Kidney tubule cell (primary cell): ENCODE data around the gene UCP1.
A peak's percentile ranks its signal among the peaks of the same experiment; 100 is the strongest.

Experiments used
- DNase-seq: peaks from one replicate; pipeline ENCODE4 v3.0.0-alpha.2; 2018; ENCODE audit warnings: low spot score

The UCP1 gene

DNA sequence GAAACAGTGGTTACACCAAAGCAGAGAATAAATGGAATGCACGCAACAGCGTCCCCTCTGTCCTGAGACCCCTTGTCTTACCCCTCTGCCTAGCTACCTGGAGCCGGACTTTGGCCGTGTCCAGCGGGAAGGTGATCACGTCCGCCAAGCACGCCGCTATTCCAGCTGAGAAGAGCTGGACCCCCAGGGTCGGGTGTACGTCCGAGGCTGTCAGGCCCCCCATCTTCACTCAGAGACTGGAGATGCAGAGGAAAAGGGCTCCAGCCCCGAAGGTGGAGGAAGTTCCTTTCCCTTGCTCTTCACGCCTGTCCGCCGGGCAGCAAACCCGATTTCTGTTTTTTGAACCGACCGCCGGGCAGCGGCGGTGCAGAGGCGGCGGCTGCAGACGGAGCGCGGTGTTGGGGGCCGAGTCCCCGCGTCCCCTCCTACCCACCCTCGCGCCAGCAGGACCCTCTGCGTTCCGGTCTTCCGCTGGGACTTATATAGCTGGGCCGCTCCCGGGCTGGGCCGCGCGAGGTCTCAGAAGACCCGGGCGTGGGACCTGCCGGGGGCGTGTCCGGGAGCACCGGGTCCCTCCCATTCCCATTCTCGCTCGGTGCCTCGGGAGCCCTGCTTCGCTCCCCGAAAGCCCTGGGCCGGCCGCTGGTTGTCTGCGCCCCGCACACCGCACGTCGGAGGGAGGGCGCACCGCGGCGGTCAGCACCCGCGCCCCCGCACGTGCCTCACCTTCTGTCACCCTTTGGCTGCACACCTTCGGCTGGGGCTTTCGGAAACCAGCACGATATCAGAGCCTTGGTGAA is at the start of gene UCP1:
Gene UCP1 (minus strand): TSS at position 455 of the 800 bp plus-strand sequence. CDS start 232 bp downstream, at position 223.
- peak; percentile 13 for DNase-seq

GRCh38 chr4:140617499-140618248 is 48.9 kb upstream of the UCP1 start:
- no peak for DNase-seq

DNA sequence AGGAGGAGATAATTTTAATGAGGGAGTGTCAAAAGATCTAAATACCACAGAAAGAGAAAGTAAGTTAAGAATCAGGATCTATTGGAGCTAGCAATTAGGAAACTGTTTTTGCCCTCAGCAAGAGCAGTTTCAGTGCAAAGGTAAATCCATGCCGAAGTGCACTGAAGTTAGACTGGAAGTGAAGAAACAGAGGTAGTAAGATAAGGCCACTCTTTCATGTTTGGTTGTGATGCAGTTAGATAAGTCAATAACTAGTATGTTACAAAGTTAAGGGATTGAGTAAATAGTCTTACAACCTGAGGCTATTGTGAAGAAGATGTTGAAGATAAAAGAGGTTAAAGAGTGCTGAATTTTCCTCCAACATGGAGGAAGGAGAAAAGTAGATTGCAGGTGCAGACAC is 46.7 kb upstream of the UCP1 start:
- DNase-seq: no peak

DNA sequence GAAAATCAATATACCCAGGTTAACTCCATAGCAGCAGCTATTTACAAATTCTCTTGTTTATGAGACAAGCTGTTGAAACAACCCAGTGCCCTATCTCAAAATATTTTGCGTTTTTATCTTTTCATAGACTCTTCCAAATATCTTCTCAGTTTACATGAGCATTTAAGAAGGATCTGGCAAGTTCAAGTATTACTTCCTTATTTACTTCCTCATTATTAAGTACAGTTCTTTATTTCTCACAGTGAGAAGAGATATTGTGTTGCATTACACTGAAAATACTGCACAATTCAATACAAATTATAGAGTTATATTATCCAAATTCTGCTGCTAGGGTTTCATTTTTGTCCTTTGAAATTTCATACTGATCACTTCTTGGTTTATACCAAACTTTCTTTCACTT is 43.6 kb upstream of the UCP1 start:
- no peak for DNase-seq

- DNase-seq: peak; percentile 39
Measured at GRCh38 chr4:140611854-140612253, 43.1 kb upstream of the UCP1 start.

DNA sequence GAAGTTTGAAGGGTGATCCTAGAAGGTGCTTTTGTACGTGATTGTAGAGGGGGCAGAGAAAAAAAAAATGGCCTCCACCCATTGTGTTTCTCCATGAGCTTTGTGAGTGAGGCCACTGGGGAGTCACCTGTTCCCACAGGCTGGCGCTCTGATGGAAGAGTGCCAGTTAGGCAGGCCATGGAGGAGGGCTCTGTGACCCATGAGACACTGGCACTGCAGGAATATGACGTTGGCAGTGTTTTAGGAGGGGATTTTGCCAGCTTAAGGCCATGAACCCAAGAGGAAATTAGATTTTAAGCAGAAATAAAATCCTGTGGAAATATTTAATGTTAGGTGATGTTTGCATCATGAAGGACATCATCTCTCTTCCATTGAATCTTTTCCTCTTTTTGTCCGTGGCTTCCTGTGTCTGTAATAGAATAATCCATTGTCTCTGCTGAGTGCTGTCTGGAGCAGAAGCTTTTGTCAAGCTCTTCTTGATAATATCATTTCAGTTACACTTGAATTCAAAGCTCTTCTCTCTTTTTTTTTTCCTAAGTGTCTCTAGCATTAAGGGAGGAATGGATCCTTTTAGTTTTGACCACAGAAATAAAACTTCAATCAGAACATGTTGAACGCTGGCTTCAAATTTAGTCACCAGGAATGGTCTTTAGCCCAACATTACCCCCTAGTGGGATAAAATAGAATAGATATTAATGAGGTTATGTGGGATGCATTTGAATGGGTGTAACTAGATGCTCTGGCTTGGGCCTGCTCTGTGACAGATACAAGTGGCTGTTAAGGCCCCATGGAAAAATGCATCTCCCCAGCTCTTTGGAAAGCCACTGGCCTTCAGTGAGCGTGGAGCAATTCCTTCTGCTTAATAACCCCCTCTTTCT is 41.0 kb upstream of the UCP1 start:
- peak; percentile 59 for DNase-seq

- no peak for DNase-seq
Measured at GRCh38 chr4:140607852-140608251, 39.1 kb upstream of the UCP1 start.

- DNase-seq: no peak
Measured at GRCh38 chr4:140604544-140604943, 35.8 kb upstream of the UCP1 start.

- no peak for DNase-seq
Measured at GRCh38 chr4:140603286-140603685, 34.5 kb upstream of the UCP1 start.

DNA sequence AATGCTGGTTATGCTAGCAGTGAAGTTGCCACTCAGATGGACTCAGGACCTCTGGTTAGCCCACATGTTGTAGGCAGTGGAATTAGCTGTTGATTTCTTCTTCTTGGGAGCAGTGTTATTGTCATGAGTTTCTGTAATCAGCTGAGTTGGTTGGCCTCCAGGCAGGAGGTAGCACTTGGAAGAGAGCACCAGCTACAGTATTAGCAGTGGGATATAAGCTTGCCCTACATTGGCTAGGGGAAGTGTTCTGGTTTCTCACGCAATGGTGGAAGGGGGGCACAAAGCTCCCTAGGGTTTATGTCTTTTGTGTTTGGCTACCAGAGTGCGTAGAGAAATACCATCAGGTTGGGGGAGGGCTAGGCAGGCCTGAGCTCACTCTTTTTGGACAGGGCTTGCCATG is 34.0 kb upstream of the UCP1 start:
- DNase-seq: no peak

DNA sequence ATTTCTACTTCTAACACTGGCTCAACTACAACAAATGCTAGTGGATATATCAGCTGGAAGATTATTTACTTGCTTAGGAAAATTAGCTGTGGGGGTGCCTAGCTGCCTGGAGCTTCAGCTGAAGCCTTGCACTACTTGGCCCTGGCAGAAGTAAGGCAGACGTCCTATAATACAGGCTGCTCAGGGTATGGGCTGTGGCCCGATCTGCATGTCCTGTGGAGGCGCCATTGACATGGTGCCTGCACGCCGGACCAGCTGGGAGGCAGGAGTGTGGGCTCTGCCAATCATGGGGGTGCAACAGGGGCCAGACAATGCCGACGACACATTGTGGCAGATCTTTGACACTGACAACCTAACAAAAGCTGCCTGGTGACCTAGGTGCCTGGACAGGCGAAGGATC is 31.6 kb upstream of the UCP1 start:
- no peak for DNase-seq

DNA sequence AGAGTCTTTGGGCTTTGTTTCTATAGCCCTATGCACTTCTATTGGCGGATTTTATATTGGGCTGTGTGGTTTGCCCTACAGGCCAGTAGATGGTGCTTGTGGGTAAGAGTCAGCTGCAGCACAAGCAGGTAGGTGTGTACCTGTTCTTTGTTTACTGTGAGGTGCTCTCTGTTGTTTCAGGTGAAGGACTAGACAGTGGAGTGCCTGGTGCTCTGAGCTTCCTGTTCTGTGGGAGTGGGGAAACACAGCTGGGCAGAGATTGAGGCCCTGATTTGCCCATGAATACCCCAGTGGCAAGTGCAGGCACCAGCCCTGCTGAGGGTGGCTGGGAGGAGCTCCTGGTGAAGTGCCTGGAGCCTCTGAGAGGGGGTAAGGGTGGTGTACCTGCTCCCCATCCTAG is 26.3 kb upstream of the UCP1 start:
- peak; percentile 63 for DNase-seq

DNA sequence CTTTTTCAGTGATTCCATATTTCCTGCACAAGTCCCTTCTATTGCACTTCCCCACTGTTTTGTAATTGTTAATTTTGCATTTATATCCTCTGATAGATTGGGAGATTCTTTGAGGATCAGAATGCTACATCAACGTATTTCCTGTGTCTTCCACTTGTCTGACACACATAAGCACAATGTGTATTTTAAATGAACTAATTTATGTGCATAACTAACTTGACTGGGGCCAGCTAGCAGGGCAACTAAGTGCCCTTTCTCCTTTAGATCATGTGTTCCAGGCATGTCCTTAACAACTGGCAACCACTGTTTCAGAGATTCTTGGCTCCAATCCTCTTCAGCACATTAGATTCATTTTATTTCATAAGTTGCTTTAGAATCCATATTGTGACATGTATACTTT is 15.7 kb upstream of the UCP1 start:
- no peak for DNase-seq

GRCh38 chr4:140581078-140581477 is 12.3 kb upstream of the UCP1 start:
- no peak for DNase-seq

- DNase-seq: no peak
Measured at GRCh38 chr4:140579278-140579677, 10.5 kb upstream of the UCP1 start.

DNA sequence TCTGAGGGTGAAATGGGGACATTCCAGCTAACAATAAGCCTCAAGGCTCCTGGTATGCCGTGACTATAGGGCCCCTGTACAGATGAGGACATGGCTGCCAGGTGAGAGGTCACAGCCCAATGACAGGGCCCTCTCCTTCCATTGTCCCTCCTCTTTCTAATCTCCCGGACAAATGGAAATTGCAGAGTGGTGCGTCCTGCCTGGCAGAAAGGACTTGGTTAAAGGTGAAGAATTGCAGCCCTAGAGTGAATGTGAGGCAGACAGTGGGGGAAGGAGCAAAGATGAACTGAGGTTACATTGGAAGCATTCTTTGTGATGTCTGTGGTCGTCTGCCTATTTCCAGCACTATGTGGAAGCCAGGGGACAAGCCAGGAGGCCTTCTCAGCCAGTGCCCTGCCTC is 6.7 kb upstream of the UCP1 start:
- DNase-seq: no peak

DNA sequence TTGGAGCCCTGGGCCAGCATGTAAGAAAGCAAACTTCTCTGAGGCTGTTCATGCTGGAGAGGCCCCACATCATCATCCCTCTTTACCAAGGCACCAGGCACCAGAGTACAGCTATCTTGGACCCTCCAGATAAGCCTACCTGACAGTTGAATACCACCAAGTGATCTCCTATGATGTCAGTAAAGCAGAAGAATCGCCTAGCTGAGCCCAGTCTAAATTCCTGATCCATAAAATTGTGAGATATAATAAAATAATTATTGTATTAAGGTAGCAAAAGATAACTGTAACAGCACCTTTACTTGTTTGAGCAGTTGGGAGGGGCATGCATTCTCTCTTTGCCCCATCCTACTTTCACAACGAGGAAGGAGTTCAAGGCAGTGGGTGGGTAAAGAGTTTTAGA is 2.9 kb upstream of the UCP1 start:
- DNase-seq: no peak

DNA sequence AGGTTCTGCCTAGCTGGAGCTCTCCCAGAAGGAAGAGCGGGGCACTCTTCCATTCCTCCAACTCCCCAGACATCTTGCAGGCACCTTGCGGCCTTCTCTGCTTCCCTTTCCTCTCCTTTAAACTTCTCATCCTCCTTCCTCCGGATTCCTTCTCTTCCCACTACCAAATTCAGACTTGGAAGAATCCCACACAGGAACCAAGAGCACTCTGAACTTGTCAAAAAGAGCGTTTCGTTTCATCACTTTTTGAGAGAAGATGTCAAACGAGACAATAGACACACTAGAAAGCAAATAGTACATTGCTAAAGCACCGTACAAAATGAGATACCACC is 512 bp upstream of the UCP1 start:
- no peak for DNase-seq

DNA sequence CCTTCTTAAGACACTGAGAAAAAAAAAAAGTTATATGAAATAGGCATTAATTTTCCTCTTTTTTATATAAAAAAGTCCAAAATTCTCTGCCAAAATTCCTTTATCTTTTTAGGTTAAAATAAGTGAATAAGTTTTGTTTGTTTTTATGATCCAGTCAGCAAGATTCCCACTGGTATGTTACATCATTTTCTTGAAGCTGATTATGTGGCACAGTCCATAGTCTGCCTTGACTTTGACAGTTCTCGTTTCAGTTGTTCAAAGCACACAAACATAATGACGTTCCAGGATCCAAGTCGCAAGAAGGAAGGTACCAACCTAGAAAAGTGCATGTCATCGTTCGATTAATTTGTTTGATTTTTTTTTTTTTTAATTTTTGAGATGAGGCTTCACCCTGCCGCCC is 9.1 kb downstream of the UCP1 start:
- no peak for DNase-seq

GRCh38 chr4:140557831-140558435 is 10.8 kb downstream of the UCP1 start:
- DNase-seq: no peak

DNA sequence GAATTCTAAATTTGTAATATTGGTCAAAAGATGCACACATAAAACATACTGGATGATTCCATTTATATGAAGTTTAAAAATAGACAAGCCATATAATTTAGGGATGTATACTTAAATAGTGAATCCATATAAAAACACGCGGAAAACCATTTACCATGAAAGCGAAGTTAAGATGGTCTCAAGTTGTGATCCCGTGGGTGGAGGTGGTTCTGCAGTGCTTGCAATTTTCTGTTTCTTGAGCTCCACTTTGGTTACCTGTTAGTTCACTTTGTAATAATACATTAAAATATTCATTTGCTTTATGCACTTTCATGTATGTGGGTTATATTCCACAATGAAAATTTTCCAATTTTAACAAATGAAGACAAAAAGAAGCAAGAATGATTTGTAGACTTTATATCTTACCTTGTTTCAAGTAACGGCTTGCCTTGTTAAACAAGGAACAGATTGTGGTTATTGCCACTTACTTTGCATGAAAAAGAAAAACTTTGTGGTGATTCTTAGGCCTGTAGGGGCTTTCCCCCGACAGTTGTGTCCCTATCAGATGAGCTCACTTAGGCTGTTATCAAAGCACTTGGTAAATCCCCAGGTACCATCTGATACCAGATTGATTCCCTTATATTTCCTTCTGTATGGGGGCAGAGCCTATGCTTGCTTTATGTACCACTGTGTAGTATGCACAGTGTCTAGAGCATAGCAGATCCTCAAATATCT is 12.2 kb downstream of the UCP1 start:
- no peak for DNase-seq
